Panc1 (cell line): ENCODE measurements around the gene OSTF1. TPM values are rescaled to one million over a fixed set of nuclear protein-coding genes. Genes with fewer than 3 reads are reported as not detected.

Experiments
- ATAC-seq: fragments of 200-7000 bp; cut with Tn5 transposase; 2 replicates; pipeline ENCODE4 v1.9.1; 2020; ENCODE audit warnings: mild to moderate bottlenecking, moderate library complexity
- BruUV-seq: library from RNA; stranded (reverse); fragments of 400-500 nt; replicated peaks from 2 replicates; lab custom pipeline; 2021; lab: Mats Ljungman, UMichigan
- CTCF ChIA-PET: fragments of 300-600 bp; sonication (Branson Sonifier 250); formaldehyde crosslinking; loops from one replicate; lab custom pipeline; 2022; ENCODE audit warnings: antibody characterized with exemption; lab: Charles Lee
- POLR2A ChIA-PET: fragments of 300-600 bp; sonication (Branson Sonifier 250); formaldehyde crosslinking; loops from one replicate; lab custom pipeline; 2022; ENCODE audit warnings: antibody characterized with exemption; lab: Charles Lee
- DNase-seq: peaks from one replicate; pipeline ENCODE4 v3.0.0-alpha.2; 2010; ENCODE audit warnings: low read depth, low spot score
- H3K27ac ChIP-seq: 2 replicates; pipeline ENCODE4 v1.5.1; 2011; ENCODE audit warnings: mild to moderate bottlenecking, low read length, inconsistent platforms
- H3K27me3 ChIP-seq: fragments of 200-500 bp; sonication (Bioruptor generic); 2 replicates; pipeline ENCODE4 v1.6.0; 2014; ENCODE audit warnings: low read length, inconsistent platforms; ENCODE audit not compliant: control insufficient read depth, insufficient read depth
- H3K36me3 ChIP-seq: fragments of 200-500 bp; sonication (Bioruptor generic); 2 replicates; pipeline ENCODE4 v1.5.1; 2014; ENCODE audit warnings: inconsistent platforms, mild to moderate bottlenecking, low read length, moderate library complexity; ENCODE audit not compliant: control insufficient read depth, insufficient read depth
- H3K4me1 ChIP-seq: 2 replicates; pipeline ENCODE4 v1.5.1; 2011; ENCODE audit warnings: inconsistent platforms, mild to moderate bottlenecking, low read length, moderate library complexity; ENCODE audit not compliant: control insufficient read depth, insufficient read depth
- H3K4me3 ChIP-seq, 2 experiments: 2 replicates each; pipeline ENCODE4 v1.5.1; 2011 to 2012; ENCODE audit warnings: low read depth in 2 of 2, low read length in 2 of 2, mild to moderate bottlenecking in 2 of 2, inconsistent platforms in 1 of 2, moderate library complexity in 1 of 2
- H3K9me3 ChIP-seq: fragments of 200-500 bp; sonication (Bioruptor generic); 2 replicates; pipeline ENCODE4 v1.5.1; 2014; ENCODE audit warnings: low read depth, mild to moderate bottlenecking, inconsistent platforms, low read length, moderate library complexity; ENCODE audit not compliant: control insufficient read depth, insufficient read depth
- CTCF ChIP-seq: fragments of 450-650 bp; IDR thresholded peaks from 2 replicates; pipeline ENCODE4 v1.5.1; 2017; ENCODE audit warnings: mild to moderate bottlenecking
- POLR2AphosphoS5 ChIP-seq: IDR thresholded peaks from 2 replicates; pipeline ENCODE4 v1.6.1; 2012; ENCODE audit warnings: mild to moderate bottlenecking, low read depth, low read length, moderate library complexity
- REST ChIP-seq, 2 experiments: IDR thresholded peaks; 2 replicates each; pipeline ENCODE4 v1.6.1; 2011 to 2012; ENCODE audit warnings: low read depth in 2 of 2, control low read depth in 1 of 2, low read length in 1 of 2, mild to moderate bottlenecking in 1 of 2, moderate library complexity in 1 of 2; ENCODE audit not compliant: insufficient read depth in 1 of 2
- SIN3A ChIP-seq: IDR thresholded peaks from 2 replicates; pipeline ENCODE4 v1.6.1; 2012; ENCODE audit warnings: low read depth, mild to moderate bottlenecking, low read length, moderate library complexity, borderline replicate concordance; ENCODE audit not compliant: insufficient read depth
- TCF7L2 ChIP-seq: IDR thresholded peaks from 2 replicates; pipeline ENCODE4 v1.6.1; 2011; ENCODE audit warnings: mild to moderate bottlenecking, low read depth, low read length, inconsistent platforms
- in situ Hi-C: cut with HindIII; loops from 2 replicates; pipeline ENCODE4 v1.10.0; 2016; ENCODE audit warnings: low sequenced_read_pairs, low pct_unique_long_range_greater_than_20kb
- intact Hi-C: fragments of 100-400 bp; cut with micrococcal nuclease; formaldehyde crosslinking; loops from one replicate; pipeline ENCODE4 v1.10.0; 2022; ENCODE audit not compliant: unreplicated experiment
- total RNA-seq: library from RNA; stranded (reverse); gene quantifications from one replicate; pipeline ENCODE4 v1.2.1, GENCODE V29; 2021; ENCODE audit not compliant: unreplicated experiment

Gene OSTF1
- total RNA-seq, 1 experiment from 2014 or later: 24.6 TPM

DNA sequence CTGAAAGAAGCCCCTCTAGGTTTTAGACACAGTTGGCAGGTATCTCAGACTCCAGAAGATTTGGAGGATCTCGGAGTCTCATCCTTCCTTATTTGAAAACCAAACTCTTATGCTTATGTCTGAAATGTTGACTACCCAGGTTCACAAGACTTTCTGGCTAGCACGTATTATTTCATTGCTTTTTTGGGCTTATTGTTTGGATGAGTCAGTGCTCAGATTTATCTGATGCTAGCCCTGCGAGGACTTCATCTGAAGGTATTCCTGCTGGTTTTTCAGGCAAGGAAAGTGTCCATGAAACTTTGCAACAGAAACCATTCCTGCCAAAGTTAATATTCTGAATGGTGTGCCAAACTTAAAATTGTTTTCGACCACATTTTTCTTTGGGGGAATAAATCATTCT, 8.5 kb downstream of the OSTF1 start:
- ChIA-PET POLR2A (no interaction called here), CTCF (no interaction called here)
- no TSS peak for BruUV-seq
- no peak for ATAC-seq
- Histone ChIP-seq H3K9me3 (no peaks in the 10 kb centered on the region), H3K4me3 (no peak overlapping the region), H3K27me3 (no peaks in the 10 kb centered on the region), H3K4me1 (peaks cover 5% of the 10 kb centered on the region; the same call in 1 of the 2 replicates), H3K36me3 (no peaks in the 10 kb centered on the region), H3K27ac (no peak overlapping the region)
- in situ Hi-C loops (no loop called here), intact Hi-C loops (no loop called here)
- TF ChIP-seq REST (IDR thresholded peaks at IDR 0.05; ENCODE audit: insufficient read depth in 1 of 2, low read depth in 2 of 2, low read length in 1 of 2) (no peak), TCF7L2 (no peak), SIN3A (no peak), CTCF (no peak), POLR2AphosphoS5 (no peak)
- no peak for DNase-seq

GRCh38 chr9:75101004-75101588, 12.8 kb downstream of the OSTF1 start:
- H3K27ac ChIP-seq: no peak overlapping the region
- ChIA-PET POLR2A (no interaction called here), CTCF (no interaction called here)
- H3K36me3 ChIP-seq: no peaks in the 10 kb centered on the region
- BruUV-seq: no TSS peak
- H3K4me1 ChIP-seq: no peaks in the 10 kb centered on the region
- TF ChIP-seq POLR2AphosphoS5 (no peak), CTCF (no peak), TCF7L2 (no peak), SIN3A (no peak), REST (IDR thresholded peaks at IDR 0.05; ENCODE audit: insufficient read depth in 1 of 2, low read depth in 2 of 2, low read length in 1 of 2) (no peak)
- DNase-seq (no peak), ATAC-seq (no peak)
- intact Hi-C loops (no loop called here), in situ Hi-C loops (no loop called here)
- no peak overlapping the region for H3K4me3 ChIP-seq
- no peaks in the 10 kb centered on the region for H3K27me3 ChIP-seq
- H3K9me3 ChIP-seq: no peaks in the 10 kb centered on the region
